Ovary (tissue), 9 donors: ENCODE results near the gene NFIA. TPM values are rescaled to one million over a fixed set of nuclear protein-coding genes. Genes with fewer than 3 reads are reported as not detected.

Experiments
- DNase-seq, 5 donors: peaks; one replicate each; pipeline ENCODE4 v3.0.0-alpha.2; 2019 to 2020
- H3K27ac ChIP-seq, 2 donors: fragments of 200-600 bp; one replicate each; pipeline versions ENCODE4 v1.5.1 to v1.8.0; 2019 to 2022
- H3K27me3 ChIP-seq: fragments of 200-600 bp; one replicate; pipeline ENCODE4 v1.8.0; 2022
- H3K36me3 ChIP-seq: fragments of 200-600 bp; sonication (generic); one replicate; pipeline ENCODE4 v1.5.1; 2019
- H3K4me1 ChIP-seq: one replicate; pipeline ENCODE4 v1.8.1; 2013; ENCODE audit warnings: mild to moderate bottlenecking, moderate library complexity; ENCODE audit not compliant: insufficient read depth
- H3K4me3 ChIP-seq: fragments of 200-600 bp; sonication (generic); one replicate; pipeline ENCODE4 v1.5.1; 2017
- H3K9me3 ChIP-seq, 2 donors: fragments of 200-600 bp in 1 of 2; sonication (generic) in 1 of 2; one replicate each; pipeline versions ENCODE4 v1.5.1 to v1.8.1; 2013 to 2019; ENCODE audit warnings: mild to moderate bottlenecking in 1 of 2, moderate library complexity in 1 of 2
- EP300 ChIP-seq: sonication (generic); formaldehyde crosslinking; IDR thresholded peaks from one replicate; pipeline ENCODE4 v1.6.1; 2017; ENCODE audit warnings: antibody characterized with exemption
- POLR2A ChIP-seq: fragments of 450-650 bp; IDR thresholded peaks from one replicate; pipeline ENCODE4 v1.6.1; 2017; ENCODE audit warnings: antibody characterized with exemption, mild to moderate bottlenecking, moderate library complexity
- WGBS, 3 donors: extraction: QIAGEN DNeasy Blood & Tissue Kit in 1 of 3; methylation state at CpG; one replicate each; pipeline versions ENCODE4 v1.1.5 to v1.1.7; 2013 to 2017; 5-methylcytosine and 5-hydroxymethylcytosine counted together
- intact Hi-C, 4 donors: fragments of 100-400 bp; cut with DNase I; formaldehyde crosslinking; loops; one replicate each; pipeline versions ENCODE4 v1.11.0 to v1.15.1; 2022 to 2023
- polyA plus RNA-seq, 2 donors: library from polyadenylated mRNA; stranded (reverse); fragments of 200-250 nt in 1 of 2; fragments of 350-450 nt in 1 of 2; fragmentation: Illumina TruSeq in 1 of 2; extraction: RNeasy Lipid Tissue Mini Kit (QIAGEN cat#74804) in 1 of 2; gene quantifications; one replicate each; pipeline ENCODE4 v1.2.3, GENCODE V29; 2013 to 2014
- total RNA-seq, 7 donors: library from RNA; depleted of rRNA in 2 of 7; stranded (reverse); fragments of >200 nt in 2 of 7; fragmentation: NEBNext Ultra II Directional in 3 of 7; extraction: Animal tissue kit (Norgen Biotek cat#: 25700) in 3 of 7; gene quantifications; one replicate each; pipeline versions ENCODE4 v1.1.0 to v1.2.4, GENCODE V29; 2016 to 2023
- TF ChIP-seq, protein P1 (sequence below), 3 donors: fragments of 450-650 bp in 2 of 3; fragments of 200-600 bp in 1 of 3; IDR thresholded peaks; one replicate each; pipeline versions ENCODE4 v1.5.1 to v1.8.0; 2016 to 2022; ENCODE audit warnings: antibody characterized with exemption in 3 of 3, mild to moderate bottlenecking in 1 of 3
- donor health status: DM: no; HTN: no; CAD: no; lungs with moderate emphysema.
- donor health status: DM: no; HTN: no; CAD: no.
- donor health status: Bipolar disorder and iron deficiency.
- donor health status: DM: yes; HTN: yes; CAD: no.
- donor health status: DM: no; HTN: no; CAD: no.
- donor health status: DM: yes; HTN: yes; CAD: no.

NFIA gene
- total and polyA plus RNA-seq, 9 donors, result 11.8 to 115 (median 80.9) TPM

DNA sequence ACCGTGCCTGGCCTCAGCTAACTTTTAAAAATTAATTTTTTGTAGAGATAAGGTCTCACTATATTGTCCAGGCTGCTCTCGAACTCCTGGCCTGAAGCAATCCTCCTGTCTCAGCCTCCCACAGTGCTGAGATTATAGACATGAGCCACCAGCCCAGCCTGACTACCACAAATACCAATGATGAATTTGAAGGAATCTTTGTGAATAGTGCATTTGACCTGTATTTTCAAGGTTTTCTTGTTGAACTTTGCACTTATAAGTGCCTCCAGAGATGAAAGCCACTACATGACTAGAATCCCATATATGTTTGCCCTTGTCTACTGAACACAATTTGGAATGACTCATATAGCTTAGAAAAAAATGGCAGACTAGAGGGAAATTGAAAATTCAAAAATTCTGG, 297.3 kb downstream of the NFIA start:
- H3K4me3 ChIP-seq, result no peak overlapping the region
- no peaks in the 10 kb centered on the region for H3K4me1 ChIP-seq
- intact Hi-C loops, result no loop called here
- no peak for TF ChIP-seq EP300
- TF ChIP-seq POLR2A, result no peak
- TF ChIP-seq, protein P1, sequence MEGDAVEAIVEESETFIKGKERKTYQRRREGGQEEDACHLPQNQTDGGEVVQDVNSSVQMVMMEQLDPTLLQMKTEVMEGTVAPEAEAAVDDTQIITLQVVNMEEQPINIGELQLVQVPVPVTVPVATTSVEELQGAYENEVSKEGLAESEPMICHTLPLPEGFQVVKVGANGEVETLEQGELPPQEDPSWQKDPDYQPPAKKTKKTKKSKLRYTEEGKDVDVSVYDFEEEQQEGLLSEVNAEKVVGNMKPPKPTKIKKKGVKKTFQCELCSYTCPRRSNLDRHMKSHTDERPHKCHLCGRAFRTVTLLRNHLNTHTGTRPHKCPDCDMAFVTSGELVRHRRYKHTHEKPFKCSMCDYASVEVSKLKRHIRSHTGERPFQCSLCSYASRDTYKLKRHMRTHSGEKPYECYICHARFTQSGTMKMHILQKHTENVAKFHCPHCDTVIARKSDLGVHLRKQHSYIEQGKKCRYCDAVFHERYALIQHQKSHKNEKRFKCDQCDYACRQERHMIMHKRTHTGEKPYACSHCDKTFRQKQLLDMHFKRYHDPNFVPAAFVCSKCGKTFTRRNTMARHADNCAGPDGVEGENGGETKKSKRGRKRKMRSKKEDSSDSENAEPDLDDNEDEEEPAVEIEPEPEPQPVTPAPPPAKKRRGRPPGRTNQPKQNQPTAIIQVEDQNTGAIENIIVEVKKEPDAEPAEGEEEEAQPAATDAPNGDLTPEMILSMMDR (IDR thresholded peaks at IDR 0.05), result no peak
- DNase-seq, result no peak
- 85 to 100% (median 90%) methylated on average over 2 of the region's 2 CpGs for WGBS, 3 donors
- H3K27ac ChIP-seq, result no peak overlapping the region
- H3K36me3 ChIP-seq, result no peaks in the 10 kb centered on the region
- H3K9me3 ChIP-seq, result no peaks in the 10 kb centered on the region
- H3K27me3 ChIP-seq, result no peaks in the 10 kb centered on the region

DNA sequence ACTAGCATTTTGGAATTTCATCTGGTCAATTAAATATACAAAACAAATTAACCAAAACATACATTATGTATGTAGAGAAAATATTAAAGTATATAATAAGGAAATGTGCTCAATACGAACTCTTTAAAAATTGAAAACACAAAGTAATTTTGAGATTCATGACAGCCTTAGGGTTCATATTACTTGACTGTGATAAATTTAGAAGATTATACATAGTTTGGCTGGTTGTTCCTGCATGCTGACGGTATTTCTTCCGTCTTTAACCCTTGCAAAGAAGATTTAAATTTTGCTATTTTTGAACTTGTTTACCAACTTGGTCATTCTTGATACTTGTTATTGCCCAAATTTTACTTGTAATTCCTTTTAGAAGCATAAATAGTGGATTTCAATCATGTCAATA, 298.2 kb downstream of the NFIA start:
- no peak overlapping the region for H3K27ac ChIP-seq
- intact Hi-C loops, result no loop called here
- no peaks in the 10 kb centered on the region for H3K27me3 ChIP-seq
- H3K4me3 ChIP-seq, result no peak overlapping the region
- TF ChIP-seq, protein P1 (IDR thresholded peaks at IDR 0.05), result no peak
- TF ChIP-seq POLR2A (no peak), EP300 (no peak)
- no peaks in the 10 kb centered on the region for H3K4me1 ChIP-seq
- 81 to 94% (median 89%) methylated on average over 3 of the region's 3 CpGs for WGBS, 3 donors
- no peak for DNase-seq
- H3K36me3 ChIP-seq, result no peaks in the 10 kb centered on the region
- H3K9me3 ChIP-seq, result no peaks in the 10 kb centered on the region

DNA sequence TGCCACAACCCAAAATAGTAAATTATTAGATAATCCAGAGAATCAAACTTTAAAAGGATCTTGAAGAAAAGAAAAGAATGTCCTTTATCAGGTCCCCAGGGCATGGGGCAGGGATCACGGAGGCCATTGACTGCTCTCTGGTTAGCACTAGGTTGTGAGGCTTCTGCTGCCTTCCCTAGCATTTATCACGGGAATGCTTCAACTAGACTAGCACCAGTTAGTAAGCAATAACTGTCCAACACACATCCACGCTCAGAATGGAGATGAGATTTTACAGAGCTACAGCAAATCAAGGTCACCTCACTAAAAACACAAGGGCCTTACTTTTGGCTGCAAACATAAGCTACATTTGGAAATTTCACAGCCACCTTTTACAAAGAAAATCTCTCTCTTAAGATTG, 304.0 kb downstream of the NFIA start:
- no peak for DNase-seq
- H3K4me1 ChIP-seq, result no peaks in the 10 kb centered on the region
- 52 to 56% (median 55%) methylated on average over 3 of the region's 3 CpGs for WGBS, 3 donors
- H3K36me3 ChIP-seq, result no peaks in the 10 kb centered on the region
- H3K9me3 ChIP-seq, result no peaks in the 10 kb centered on the region
- no peak overlapping the region for H3K4me3 ChIP-seq
- no peaks in the 10 kb centered on the region for H3K27me3 ChIP-seq
- TF ChIP-seq POLR2A (no peak), EP300 (no peak)
- TF ChIP-seq, protein P1 (IDR thresholded peaks at IDR 0.05), result no peak
- intact Hi-C loops, result no loop called here
- H3K27ac ChIP-seq, result peak overlapping the region in 1 of 2 donors; percentile 23

DNA sequence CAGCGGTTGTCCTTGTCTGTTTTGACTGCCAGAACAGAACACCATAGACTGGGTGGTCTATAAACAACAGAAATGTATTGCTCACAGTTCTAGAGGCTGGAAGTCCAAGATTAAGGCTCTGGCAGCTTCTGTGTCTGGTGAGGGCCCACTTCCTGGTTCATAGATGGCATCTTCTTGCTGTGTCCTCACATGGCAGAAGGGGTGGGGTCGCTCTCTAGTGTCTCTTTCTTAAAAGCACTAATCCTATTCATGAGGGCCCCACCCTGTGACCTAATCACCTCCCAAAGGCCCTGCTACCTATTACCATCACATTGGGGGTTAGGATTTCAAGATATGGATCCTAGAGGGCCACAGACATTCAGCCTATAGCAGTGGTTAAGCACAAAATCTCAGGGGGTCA, 304.4 kb downstream of the NFIA start:
- no peak for DNase-seq
- TF ChIP-seq, protein P1 (IDR thresholded peaks at IDR 0.05), result no peak
- TF ChIP-seq POLR2A (no peak), EP300 (no peak)
- H3K27ac ChIP-seq, result peak overlapping the region in 1 of 2 donors; percentile 23
- intact Hi-C loops, result no loop called here
- H3K4me1 ChIP-seq, result no peaks in the 10 kb centered on the region
- no peaks in the 10 kb centered on the region for H3K27me3 ChIP-seq
- no peaks in the 10 kb centered on the region for H3K36me3 ChIP-seq
- no peaks in the 10 kb centered on the region for H3K9me3 ChIP-seq
- 67 to 85% (median 70%) methylated on average over 2 of the region's 2 CpGs for WGBS, 3 donors
- H3K4me3 ChIP-seq, result no peak overlapping the region

DNA sequence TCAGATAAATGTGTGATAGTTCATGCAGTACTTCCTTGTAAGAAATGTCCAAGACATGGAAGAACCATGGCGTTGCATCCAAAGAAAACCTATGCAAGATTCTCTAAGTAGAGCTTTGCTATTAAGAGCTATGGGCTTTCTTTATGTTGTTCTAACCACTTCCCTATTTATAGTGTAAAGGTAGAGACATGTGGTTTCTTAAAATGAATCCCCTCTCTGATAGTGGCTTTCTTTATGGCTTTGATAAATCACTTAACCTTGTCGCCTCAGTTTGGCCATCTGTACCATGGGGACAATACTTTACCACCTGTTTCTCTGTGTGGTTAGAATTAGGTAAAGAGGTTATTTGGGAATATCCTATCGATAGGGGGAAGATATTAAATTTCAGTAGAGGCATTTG, 305.5 kb downstream of the NFIA start:
- H3K36me3 ChIP-seq, result no peaks in the 10 kb centered on the region
- no peak overlapping the region for H3K27ac ChIP-seq
- H3K4me1 ChIP-seq, result no peaks in the 10 kb centered on the region
- H3K9me3 ChIP-seq, result no peaks in the 10 kb centered on the region
- no peaks in the 10 kb centered on the region for H3K27me3 ChIP-seq
- H3K4me3 ChIP-seq, result no peak overlapping the region
- intact Hi-C loops, result no loop called here
- DNase-seq, result no peak
- 81 to 98% (median 96%) methylated on average over 3 of the region's 3 CpGs for WGBS, 3 donors
- TF ChIP-seq POLR2A, result no peak
- TF ChIP-seq, protein P1 (IDR thresholded peaks at IDR 0.05), result no peak
- no peak for TF ChIP-seq EP300
